ENCODE data around the gene OGFR.

DNA sequence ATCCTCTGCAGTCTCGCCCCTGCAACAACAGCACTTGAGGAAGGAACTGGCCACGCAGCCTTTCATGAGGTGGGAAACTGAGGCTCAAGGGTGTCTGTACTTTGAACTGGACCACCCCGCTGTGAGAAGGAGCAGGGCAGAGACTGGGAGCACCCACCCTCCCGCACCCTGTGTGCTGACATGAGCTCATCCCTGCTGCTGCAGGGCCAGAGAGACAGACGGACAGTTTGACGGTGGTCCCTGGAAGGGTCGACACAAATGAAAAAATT lies 25.3 kb upstream of the OGFR start:
- TF ChIP-seq, protein P1, sequence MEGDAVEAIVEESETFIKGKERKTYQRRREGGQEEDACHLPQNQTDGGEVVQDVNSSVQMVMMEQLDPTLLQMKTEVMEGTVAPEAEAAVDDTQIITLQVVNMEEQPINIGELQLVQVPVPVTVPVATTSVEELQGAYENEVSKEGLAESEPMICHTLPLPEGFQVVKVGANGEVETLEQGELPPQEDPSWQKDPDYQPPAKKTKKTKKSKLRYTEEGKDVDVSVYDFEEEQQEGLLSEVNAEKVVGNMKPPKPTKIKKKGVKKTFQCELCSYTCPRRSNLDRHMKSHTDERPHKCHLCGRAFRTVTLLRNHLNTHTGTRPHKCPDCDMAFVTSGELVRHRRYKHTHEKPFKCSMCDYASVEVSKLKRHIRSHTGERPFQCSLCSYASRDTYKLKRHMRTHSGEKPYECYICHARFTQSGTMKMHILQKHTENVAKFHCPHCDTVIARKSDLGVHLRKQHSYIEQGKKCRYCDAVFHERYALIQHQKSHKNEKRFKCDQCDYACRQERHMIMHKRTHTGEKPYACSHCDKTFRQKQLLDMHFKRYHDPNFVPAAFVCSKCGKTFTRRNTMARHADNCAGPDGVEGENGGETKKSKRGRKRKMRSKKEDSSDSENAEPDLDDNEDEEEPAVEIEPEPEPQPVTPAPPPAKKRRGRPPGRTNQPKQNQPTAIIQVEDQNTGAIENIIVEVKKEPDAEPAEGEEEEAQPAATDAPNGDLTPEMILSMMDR (IDR thresholded peaks at IDR 0.05), result no peak
- TF ChIP-seq POLR2A (IDR thresholded peaks at IDR 0.05), result no peak

Measured in prostate gland (tissue), 2 donors.